ENCODE results near the gene SH3BP5.

SH3BP5 gene

GRCh38 chr3:15331606-15332404 lies 581 bp downstream of the SH3BP5 start:
- DNase-seq (ENCODE audit: low read depth), result peak; percentile 52
- TF ChIP-seq CTCF (conservative IDR thresholded peaks at IDR 0.05; ENCODE audit: low read depth, low read length), result no peak

DNA sequence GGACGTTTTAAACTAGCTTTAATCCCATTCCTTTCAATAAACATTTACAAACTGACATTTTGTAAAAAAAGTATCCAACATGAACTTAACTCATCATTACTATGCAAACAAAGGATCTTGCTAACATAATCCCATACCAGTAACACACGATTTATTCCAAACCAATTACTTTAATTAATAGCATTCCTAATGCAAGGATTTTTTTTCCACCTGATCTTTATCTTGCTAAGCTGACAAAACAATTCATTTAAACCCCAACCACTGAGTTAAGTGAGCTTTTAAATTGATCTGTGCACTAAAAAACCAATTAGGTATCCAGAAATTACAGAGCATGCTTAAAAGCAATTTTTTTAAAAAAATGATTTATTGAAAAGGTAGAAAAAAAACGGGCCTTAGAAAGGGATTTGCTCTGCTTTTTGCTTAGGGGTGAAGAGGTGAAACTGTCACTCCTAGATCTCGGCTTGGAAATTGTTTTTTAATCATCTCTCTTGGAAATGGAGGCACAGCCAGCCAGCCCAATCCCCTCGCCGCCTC lies 1.2 kb downstream of the SH3BP5 start:
- peak overlapping the region; percentile 95 for H3K4me3 ChIP-seq (ENCODE audit: low read depth, low read length)
- no peak for TF ChIP-seq CTCF (conservative IDR thresholded peaks at IDR 0.05; ENCODE audit: low read depth, low read length)
- no peak for DNase-seq (ENCODE audit: low read depth)

More at GRCh38 chr3:15331606-15332404, 581 bp downstream of the SH3BP5 start:
- peak overlapping the region; percentile 95 for H3K4me3 ChIP-seq (ENCODE audit: low read depth, low read length)

- peak overlapping the region; percentile 95 for H3K4me3 ChIP-seq (ENCODE audit: low read depth, low read length)
- DNase-seq (ENCODE audit: low read depth), result peak; percentile 97
- no peak for TF ChIP-seq CTCF (conservative IDR thresholded peaks at IDR 0.05; ENCODE audit: low read depth, low read length)
Observed at GRCh38 chr3:15330031-15330596, 2.3 kb downstream of the SH3BP5 start.

DNA sequence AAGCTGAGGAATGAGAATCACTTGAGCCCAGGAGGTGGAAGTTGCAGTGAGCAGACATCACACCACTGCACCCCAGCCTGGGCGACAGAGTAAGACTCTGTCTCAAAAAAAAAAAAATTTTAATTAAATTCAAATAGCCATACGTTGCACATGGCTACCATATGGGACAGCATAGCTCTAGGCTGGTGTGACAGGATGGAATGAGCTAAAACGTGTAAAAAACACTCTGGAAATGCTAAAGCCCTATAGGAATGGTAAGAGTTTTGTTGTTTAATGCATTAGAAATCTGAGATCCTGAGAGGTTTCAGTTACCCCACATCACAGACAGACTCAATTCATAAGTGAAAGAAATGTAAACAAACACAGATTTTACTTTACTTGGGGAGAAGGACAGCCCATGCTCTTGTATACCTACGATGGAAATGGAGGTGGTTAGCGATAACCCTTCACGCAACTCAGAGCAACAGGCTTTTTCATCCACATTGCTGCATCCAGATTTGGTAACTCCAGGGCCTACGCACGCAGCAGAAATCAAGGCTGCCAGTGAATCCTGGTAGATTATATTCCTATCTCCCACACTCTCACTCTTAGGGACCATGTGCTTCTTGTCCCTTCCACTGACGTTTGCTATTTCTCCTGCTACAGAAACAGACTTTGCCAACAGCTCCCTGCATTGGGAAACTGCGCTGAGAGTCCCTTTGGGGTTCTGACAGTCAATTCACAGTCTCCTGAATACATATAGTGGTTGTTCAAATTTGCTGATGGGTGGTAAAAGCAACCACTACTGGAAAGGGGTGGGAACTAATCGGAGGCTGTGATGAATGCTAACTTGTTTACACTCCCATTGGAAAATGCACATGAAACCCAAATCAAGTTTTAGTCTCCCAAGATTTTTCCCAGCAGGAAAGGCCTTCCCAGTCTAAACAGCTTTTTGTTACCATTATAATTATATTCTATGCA lies 3.1 kb downstream of the SH3BP5 start:
- TF ChIP-seq CTCF (conservative IDR thresholded peaks at IDR 0.05; ENCODE audit: low read depth, low read length), result no peak
- no peak overlapping the region for H3K4me3 ChIP-seq (ENCODE audit: low read depth, low read length)
- no peak for DNase-seq (ENCODE audit: low read depth)

DNA sequence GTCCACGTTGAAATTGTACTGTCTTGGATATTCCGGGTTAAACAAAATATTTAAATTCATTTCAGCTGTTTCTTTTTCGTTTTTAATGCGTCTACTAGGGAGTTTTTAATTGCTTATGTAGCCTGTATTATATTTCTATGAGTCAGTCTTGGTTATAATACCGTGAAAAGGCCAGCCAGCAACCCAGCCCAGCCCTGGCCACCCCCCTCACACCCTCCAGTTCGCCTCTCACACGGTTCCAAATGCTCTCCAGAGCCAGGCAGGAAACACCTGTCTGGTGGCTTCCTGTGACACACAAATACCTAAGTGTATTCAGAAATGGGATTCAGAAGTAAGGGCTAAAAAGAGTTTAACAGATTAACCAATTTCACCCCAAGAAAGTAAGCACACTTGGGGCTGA lies 4.4 kb downstream of the SH3BP5 start:
- no peak for TF ChIP-seq CTCF (conservative IDR thresholded peaks at IDR 0.05; ENCODE audit: low read depth, low read length)
- no peak overlapping the region for H3K4me3 ChIP-seq (ENCODE audit: low read depth, low read length)
- no peak for DNase-seq (ENCODE audit: low read depth)

DNA sequence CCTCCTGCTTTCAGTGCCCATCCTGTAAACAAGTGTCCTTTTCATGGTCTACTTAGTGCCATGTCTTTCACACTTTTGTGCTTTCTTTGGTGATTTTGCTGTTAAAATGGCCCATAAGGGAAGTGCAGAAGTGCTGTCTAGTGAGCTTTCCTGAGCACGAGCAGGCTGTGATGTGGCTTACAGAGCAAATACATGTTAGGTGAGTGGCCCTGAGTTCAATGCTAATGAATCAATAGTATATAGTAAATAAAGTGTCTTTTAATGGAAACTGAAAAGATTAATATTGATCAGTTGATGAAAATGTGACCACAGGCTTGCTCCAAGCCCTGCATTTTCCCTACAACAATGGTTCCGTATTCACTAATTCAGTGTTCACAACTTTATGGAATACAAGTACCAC lies 5.7 kb downstream of the SH3BP5 start:
- no peak overlapping the region for H3K4me3 ChIP-seq (ENCODE audit: low read depth, low read length)
- TF ChIP-seq CTCF (conservative IDR thresholded peaks at IDR 0.05; ENCODE audit: low read depth, low read length), result no peak
- DNase-seq (ENCODE audit: low read depth), result no peak
